GM19035 (cell line): ENCODE measurements around the gene APLP1.
"Not testable (repeated sequence)": the region's sequence is repeated elsewhere in the genome, so short reads cannot be mapped to it uniquely, and the experiment has no call there.

Experiments used
- ATAC-seq: cut with Tn5 transposase; IDR thresholded peaks from one replicate; pipeline ENCODE4 v1.9.1; 2021; ENCODE audit not compliant: unreplicated experiment

Gene APLP1

DNA sequence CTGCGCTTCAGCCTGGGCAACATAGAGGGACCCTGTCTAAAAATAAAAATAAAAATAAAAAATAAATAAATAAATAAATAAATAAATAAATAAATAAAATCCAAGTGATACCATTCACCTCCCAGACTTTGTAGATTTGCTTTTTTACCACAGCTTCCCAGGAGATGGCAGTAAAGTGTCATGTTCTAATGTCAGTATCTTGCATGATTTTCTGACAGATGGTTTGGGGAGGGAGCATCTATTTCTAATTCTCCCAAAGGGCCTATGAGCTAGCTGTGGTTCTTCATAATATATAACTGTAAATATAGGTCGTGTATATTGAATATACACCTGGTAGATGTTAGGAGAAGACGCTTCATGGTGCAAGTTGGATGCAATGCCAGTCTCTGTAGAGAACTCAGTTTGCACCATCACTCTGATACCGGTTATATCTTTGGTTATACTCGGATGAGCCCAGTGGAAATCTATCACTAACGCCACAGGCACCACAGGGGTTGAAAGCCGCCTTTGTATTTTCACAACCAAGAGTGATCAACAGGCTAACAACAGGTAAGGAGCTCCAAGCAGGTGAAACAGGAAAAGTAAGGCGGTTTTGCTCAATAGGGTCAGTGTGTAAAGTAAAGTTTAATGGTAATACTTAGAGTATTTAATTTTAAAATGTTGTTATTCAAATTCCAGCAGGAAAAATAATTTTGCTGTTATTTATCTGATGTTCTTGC, 13.9 kb downstream of the APLP1 start:
- no peak for ATAC-seq

- no peak for ATAC-seq
Measured at GRCh38 chr19:35883882-35884281, 15.5 kb downstream of the APLP1 start.

GRCh38 chr19:35885225-35885738, 16.9 kb downstream of the APLP1 start:
- no peak for ATAC-seq

GRCh38 chr19:35885904-35886303, 17.5 kb downstream of the APLP1 start:
- no peak for ATAC-seq

- no peak for ATAC-seq
Measured at GRCh38 chr19:35887197-35887596, 18.8 kb downstream of the APLP1 start.

DNA sequence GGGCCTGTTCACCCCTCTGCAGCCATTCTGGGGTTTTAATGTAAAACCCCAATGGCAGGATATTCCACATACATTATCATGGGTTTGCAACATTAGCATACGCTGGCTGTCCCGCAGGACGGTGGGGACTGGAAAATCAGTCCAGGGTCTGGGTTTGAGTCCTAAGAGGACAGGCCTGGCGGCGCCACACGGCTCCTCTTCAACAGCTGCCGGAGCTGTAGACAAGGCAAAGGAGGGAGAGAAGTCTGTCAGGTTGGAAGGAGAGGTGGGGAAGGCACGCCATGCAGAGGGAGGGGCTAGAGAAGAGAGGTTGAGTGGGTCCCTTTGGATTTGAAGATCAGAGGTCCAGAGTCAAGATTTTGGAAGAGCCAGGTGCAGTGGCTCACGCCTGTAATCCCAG, 20.0 kb downstream of the APLP1 start:
- no peak for ATAC-seq

GRCh38 chr19:35889370-35890112, 21.2 kb downstream of the APLP1 start:
- ATAC-seq = no peak

DNA sequence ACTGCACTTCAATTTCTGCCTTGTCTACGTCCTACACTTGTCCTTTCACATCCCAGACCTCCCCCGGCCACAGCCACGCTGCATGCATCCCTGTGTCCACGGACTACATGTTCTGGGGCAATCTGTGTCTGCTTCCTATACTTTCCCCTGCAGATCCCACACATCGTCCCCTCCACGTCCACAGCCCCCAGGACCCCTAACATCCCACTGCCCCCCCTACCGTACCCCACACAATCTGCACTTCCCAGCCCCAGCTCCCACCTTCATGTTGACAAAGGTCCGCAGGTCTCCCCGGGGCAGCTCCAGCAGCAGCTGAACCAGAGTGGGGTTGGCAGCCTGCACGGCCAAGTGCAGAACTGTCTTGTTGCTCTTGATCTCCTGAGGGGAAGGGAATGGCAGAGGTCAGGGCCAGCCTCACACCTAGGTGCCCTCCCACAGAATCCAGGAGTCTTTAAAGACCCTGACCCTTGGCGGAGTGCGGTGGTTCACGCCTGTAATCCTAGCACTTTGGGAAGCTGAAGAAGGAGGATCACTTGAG, 21.8 kb downstream of the APLP1 start:
- no peak for ATAC-seq

DNA sequence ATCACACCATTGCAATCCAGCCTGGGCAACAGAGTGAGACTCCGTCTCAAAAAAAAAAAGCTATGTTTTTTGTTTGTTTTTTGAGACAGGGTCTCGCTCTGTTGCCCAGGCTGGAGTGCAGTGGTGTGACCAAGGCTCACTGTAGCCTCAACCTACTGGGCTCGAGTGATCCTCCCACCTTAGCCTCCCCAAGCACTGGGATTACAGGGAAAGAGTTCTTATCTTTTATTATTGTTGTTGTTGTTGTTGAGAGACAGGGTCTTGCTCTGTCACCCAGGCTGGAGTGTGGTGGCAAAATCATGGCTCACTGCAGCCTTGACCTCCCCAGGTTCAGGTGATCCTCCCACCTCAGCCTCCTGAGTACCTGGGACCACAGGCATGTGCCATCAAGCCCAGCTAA, 23.4 kb downstream of the APLP1 start:
- not testable (repeated sequence) for ATAC-seq

DNA sequence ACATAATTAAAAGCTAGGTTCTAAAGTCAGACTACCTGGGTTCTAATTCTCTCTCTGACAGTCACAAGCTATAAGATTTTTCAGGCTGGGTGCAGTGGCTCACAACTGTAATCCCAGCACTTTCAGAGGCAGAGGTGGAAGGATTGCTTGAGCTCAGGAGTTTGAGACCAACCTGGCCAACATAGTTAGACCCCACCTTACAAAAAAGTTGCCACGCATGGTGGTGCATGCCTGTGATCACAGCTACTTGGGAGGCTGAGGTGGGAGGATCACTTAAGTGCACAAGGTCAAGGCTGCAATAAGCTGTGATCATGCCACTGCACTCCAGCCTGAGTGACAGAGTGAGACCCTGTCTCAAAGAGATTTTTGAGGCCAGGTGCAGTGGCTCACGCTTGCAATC, 26.0 kb downstream of the APLP1 start:
- ATAC-seq = no peak

- ATAC-seq = no peak
Measured at GRCh38 chr19:35895911-35896642, 27.7 kb downstream of the APLP1 start.

DNA sequence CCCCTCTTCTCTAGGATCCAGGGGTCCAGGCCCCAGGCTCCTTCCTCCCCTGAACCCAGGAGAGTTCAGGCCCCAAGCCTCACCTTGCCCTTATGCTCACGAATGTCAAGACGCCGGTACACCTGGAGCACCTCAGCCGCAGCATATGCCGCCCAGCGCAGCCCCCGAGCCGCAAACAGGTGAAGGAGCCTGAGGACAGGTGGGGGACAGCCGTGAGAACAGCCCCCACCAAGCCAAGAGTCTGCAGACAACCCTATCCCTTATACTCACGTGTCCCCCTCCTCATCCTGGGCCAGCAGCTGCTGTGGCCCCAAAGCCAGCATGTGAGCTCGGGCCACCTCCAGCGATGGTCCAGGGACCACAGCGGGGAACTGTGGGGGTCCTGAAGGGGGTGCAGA, 28.3 kb downstream of the APLP1 start:
- ATAC-seq = no peak

- ATAC-seq = no peak
Measured at GRCh38 chr19:35897706-35898451, 29.5 kb downstream of the APLP1 start.

DNA sequence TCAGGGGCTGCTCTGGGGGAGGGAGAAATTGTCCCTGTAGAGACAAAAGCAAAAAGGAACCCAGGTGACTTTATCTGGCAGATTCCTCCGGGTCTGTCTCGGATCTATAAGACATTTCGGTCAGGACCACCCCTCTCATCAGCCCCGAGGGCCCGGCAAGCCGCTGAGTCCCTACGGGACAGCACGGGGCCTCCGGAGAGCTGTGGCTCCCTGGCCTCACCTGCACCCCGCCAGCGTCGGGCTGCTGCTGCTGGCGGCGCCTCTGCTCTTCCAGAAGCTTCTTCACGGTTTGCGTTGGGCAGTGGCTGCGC, 30.1 kb downstream of the APLP1 start:
- no peak for ATAC-seq

- ATAC-seq = peak; percentile 43
Measured at GRCh38 chr19:35899547-35900214, 31.3 kb downstream of the APLP1 start.

GRCh38 chr19:35901055-35901644, 32.8 kb downstream of the APLP1 start:
- ATAC-seq = no peak

DNA sequence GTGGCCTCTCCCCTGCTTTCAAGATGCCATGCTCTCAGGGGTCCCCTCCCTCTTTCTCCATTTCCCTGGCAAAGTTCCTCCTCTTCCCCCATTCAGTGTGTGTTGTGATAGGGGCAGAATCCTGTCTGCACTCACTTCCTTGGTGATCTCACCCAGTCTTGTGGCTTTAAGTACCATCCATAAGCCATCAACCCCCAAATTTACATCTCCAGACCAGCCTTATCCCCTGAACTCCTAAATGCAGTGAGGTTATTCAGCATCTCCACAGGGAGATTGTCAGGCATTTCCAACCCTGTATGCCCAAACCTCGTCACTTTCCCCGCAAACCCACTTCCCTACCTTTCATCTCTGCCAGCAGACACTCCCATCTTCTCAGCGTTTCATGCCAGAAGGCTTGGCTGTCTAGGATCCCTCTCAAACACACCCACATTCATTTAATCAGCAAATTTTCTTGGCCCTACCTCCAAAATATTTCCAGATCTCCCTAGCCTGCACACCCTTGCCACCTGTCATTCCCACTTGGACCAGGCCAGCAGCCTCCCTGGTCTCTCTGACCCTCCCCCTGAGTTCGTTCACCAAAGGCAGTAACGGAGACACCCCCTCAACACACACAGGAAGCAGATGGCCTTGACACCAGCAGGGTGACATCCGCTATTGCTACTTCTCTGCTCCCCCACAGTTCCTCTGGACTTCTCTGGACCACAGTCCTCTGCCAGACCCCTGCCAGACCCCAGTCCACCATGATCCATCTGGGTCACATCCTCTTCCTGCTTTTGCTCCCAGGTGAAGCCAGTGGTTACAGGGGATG, 33.7 kb downstream of the APLP1 start, which contains the start of gene HCST:
Gene HCST (plus strand): TSS at position 676 of the 808 bp plus-strand sequence. CDS start 65 bp downstream, at position 741.
- ATAC-seq = no peak

- no peak for ATAC-seq
Measured at GRCh38 chr19:35902870-35903475, 34.6 kb downstream of the APLP1 start.
